HepG2 (cell line): ENCODE results near the gene KIAA0232. TPM values are rescaled to one million over a fixed set of nuclear protein-coding genes. Genes with fewer than 3 reads are reported as not detected.

Experiments
- KDM6A ChIP-seq: IDR thresholded peaks from 2 replicates; pipeline ENCODE4 v1.6.1; 2016; ENCODE audit warnings: low read depth
- MXI1 ChIP-seq: IDR thresholded peaks from 3 replicates; pipeline ENCODE4 v1.6.1; 2012; ENCODE audit warnings: low read depth, low read length, inconsistent platforms, borderline replicate concordance
- NCOR1 ChIP-seq: fragments of 200-600 bp; sonication (generic); IDR thresholded peaks from 2 replicates; pipeline ENCODE4 v1.7.0; 2017; ENCODE audit warnings: antibody characterized with exemption, low read length, borderline replicate concordance
- PCBP1 ChIP-seq: fragments of 200-400 bp; formaldehyde crosslinking; IDR thresholded peaks from 2 replicates; pipeline ENCODE4 v1.6.1; 2017; ENCODE audit warnings: mild to moderate bottlenecking, low read depth, low read length, borderline replicate concordance
- PHF21A ChIP-seq: sonication (generic); formaldehyde crosslinking; IDR thresholded peaks from 2 replicates; pipeline ENCODE4 v1.5.0; 2020; ENCODE audit warnings: mild to moderate bottlenecking, missing genetic modification reagents
- RBM39 ChIP-seq: fragments of 200-400 bp; formaldehyde crosslinking; IDR thresholded peaks from one replicate; pipeline ENCODE4 v1.6.1; 2018; ENCODE audit warnings: antibody characterized with exemption, mild to moderate bottlenecking, low read depth, low read length; ENCODE audit not compliant: poor library complexity, severe bottlenecking
- REPIN1 ChIP-seq: sonication (generic); formaldehyde crosslinking; IDR thresholded peaks from 2 replicates; pipeline ENCODE4 v1.8.0; 2022; ENCODE audit warnings: missing genetic modification reagents, low read depth, mild to moderate bottlenecking, borderline replicate concordance
- RXRB ChIP-seq: IDR thresholded peaks from 2 replicates; pipeline ENCODE4 v1.6.1; 2016; ENCODE audit warnings: borderline replicate concordance, missing genetic modification reagents, missing compliant biosample characterization
- SPEN ChIP-seq: sonication (generic); formaldehyde crosslinking; IDR thresholded peaks from 2 replicates; pipeline ENCODE4 v1.5.1; 2020; ENCODE audit warnings: low read depth, mild to moderate bottlenecking, missing genetic modification reagents
- ZBTB1 ChIP-seq: sonication (generic); formaldehyde crosslinking; IDR thresholded peaks from 2 replicates; pipeline ENCODE4 v1.4.0; 2020; ENCODE audit warnings: missing genetic modification reagents, borderline replicate concordance
- ZFP90 ChIP-seq: sonication (generic); formaldehyde crosslinking; IDR thresholded peaks from 2 replicates; pipeline ENCODE4 v1.8.0; 2022; ENCODE audit warnings: missing genetic modification reagents, mild to moderate bottlenecking, inconsistent platforms, borderline replicate concordance
- ZNF205 ChIP-seq: IDR thresholded peaks from 2 replicates; pipeline ENCODE4 v1.6.1; 2018; ENCODE audit warnings: missing biosample characterization, missing genetic modification reagents
- ZNF556 ChIP-seq: sonication (generic); formaldehyde crosslinking; IDR thresholded peaks from 2 replicates; pipeline ENCODE4 v1.4.0; 2020; ENCODE audit warnings: mild to moderate bottlenecking, missing genetic modification reagents, borderline replicate concordance
- ZSCAN29 ChIP-seq: sonication (generic); formaldehyde crosslinking; conservative IDR thresholded peaks from 2 replicates; pipeline ENCODE4 v1.4.0; 2020; ENCODE audit warnings: mild to moderate bottlenecking, missing genetic modification reagents
- polyA plus RNA-seq, 8 experiments: library from polyadenylated mRNA; depleted of rRNA in 3 of 8; stranded (reverse) in 7 of 8; unstranded in 1 of 8; fragments of >200 nt; fragmentation: Illumina TruSeq in 4 of 8; extraction: Trizol in 4 of 8; gene quantifications; 2 replicates each; pipeline versions ENCODE4 v1.2.1 to v1.2.3, GENCODE V29; 2011 to 2016; ENCODE audit warnings: low read depth in 4 of 8, missing spikeins in 1 of 8, mixed read lengths in 1 of 8; ENCODE audit not compliant: insufficient read depth in 1 of 8
- total RNA-seq, 5 experiments: library from RNA; depleted of rRNA; stranded (reverse); fragments of >200 nt; fragmentation: Illumina TruSeq; extraction: Trizol; gene quantifications; 2 replicates each; pipeline ENCODE4 v1.2.3, GENCODE V29; 2016; ENCODE audit warnings: low read depth in 1 of 5
- TF ChIP-seq, protein P1 (sequence below): fragments of 450-650 bp; IDR thresholded peaks from 2 replicates; pipeline ENCODE4 v1.6.1; 2017
- TF ChIP-seq, protein P2 (sequence below): IDR thresholded peaks from 2 replicates; pipeline ENCODE4 v1.6.1; 2016; ENCODE audit warnings: mild to moderate bottlenecking
- TF ChIP-seq, protein P3 (sequence below): sonication (generic); formaldehyde crosslinking; IDR thresholded peaks from 2 replicates; pipeline ENCODE4 v1.5.0; 2020; ENCODE audit warnings: missing genetic modification reagents
- TF ChIP-seq, protein P4 (sequence below): sonication (generic); formaldehyde crosslinking; IDR thresholded peaks from 2 replicates; pipeline ENCODE4 v1.4.0; 2020; ENCODE audit warnings: missing genetic modification reagents
- TF ChIP-seq, protein P5 (sequence below): sonication (generic); formaldehyde crosslinking; IDR thresholded peaks from 2 replicates; pipeline ENCODE4 v1.4.0; 2020; ENCODE audit warnings: low read depth, missing genetic modification reagents

KIAA0232 gene
- total and polyA plus RNA-seq, 2 of the 13 experiments (the other 11 are each of a cell fraction or from before 2014, with no cell fraction given) = 7.8 to 17.1 TPM

DNA sequence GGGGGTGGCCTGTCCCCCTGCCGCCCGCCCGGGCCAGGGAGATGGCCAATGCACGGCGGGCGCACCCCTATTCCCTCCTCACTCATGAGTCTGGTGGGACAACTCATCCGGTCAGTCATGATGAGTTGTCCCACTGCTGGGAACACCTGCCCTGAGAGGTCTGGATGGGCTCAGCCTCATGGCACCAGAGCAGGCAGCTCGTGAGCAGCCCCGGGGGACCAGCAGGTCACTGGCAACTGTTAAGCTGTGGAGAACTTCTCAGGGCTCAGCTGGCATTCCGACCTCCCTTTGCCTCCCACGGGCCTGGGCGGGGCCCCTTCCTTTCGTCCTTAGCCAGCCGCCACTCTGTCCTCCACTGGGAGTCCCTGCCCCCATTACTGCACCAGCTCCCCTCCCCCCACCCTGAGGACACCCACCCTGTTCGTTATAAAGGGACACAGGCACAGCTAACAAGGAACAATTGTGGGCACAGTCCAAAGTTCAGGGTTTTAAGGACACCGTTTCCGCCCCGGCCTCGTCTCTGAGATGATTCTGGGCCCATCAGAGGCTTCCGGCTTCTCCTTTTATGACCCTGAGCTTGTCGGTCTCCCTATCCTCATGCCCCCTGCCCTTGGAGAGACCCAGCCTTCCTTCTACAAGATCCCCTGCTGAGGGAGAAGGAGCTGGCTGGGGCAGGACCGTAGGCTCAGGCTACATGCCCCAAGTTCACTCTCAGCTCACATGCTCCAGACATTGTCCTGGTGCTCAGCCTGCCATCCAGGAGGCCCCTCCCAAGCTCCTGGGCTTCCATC, 14.6 kb upstream of the KIAA0232 start (continued):
- TF ChIP-seq PHF21A (CRISPR knock-in tag) = peak; percentile 59
- 0 out of 2 replicates have a peak, but pooled peaks have one; percentile 32 for TF ChIP-seq ZNF556 (CRISPR knock-in tag)
- peak; percentile 49; the same call in 1 of the 2 replicates for TF ChIP-seq ZFP90
- peak; percentile 62 for TF ChIP-seq NCOR1
- TF ChIP-seq, protein P1, sequence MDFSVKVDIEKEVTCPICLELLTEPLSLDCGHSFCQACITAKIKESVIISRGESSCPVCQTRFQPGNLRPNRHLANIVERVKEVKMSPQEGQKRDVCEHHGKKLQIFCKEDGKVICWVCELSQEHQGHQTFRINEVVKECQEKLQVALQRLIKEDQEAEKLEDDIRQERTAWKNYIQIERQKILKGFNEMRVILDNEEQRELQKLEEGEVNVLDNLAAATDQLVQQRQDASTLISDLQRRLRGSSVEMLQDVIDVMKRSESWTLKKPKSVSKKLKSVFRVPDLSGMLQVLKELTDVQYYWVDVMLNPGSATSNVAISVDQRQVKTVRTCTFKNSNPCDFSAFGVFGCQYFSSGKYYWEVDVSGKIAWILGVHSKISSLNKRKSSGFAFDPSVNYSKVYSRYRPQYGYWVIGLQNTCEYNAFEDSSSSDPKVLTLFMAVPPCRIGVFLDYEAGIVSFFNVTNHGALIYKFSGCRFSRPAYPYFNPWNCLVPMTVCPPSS = no peak
- TF ChIP-seq KDM6A = no peak
- TF ChIP-seq RXRB = peak; percentile 14; the same call in 1 of the 2 replicates
- TF ChIP-seq, protein P2, sequence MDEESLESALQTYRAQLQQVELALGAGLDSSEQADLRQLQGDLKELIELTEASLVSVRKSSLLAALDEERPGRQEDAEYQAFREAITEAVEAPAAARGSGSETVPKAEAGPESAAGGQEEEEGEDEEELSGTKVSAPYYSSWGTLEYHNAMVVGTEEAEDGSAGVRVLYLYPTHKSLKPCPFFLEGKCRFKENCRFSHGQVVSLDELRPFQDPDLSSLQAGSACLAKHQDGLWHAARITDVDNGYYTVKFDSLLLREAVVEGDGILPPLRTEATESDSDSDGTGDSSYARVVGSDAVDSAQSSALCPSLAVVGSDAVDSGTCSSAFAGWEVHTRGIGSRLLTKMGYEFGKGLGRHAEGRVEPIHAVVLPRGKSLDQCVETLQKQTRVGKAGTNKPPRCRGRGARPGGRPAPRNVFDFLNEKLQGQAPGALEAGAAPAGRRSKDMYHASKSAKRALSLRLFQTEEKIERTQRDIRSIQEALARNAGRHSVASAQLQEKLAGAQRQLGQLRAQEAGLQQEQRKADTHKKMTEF = 0 out of 2 replicates have a peak, but pooled peaks have one; percentile 30
- TF ChIP-seq, protein P3, sequence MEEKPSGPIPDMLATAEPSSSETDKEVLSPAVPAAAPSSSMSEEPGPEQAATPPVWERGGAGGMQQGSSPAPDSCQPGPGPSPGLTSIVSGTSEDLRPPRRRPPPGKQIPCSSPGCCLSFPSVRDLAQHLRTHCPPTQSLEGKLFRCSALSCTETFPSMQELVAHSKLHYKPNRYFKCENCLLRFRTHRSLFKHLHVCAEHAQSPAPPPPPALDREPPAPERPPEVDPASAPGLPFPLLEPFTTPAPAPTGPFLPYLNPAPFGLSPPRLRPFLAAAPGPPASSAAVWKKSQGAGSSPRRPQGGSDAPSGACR (CRISPR knock-in tag) = 0 out of 2 replicates have a peak, but pooled peaks have one; percentile 6
- TF ChIP-seq RBM39 = no peak
- TF ChIP-seq ZSCAN29 (CRISPR knock-in tag) = no peak
- no peak for TF ChIP-seq SPEN (CRISPR knock-in tag)
- TF ChIP-seq, protein P4, sequence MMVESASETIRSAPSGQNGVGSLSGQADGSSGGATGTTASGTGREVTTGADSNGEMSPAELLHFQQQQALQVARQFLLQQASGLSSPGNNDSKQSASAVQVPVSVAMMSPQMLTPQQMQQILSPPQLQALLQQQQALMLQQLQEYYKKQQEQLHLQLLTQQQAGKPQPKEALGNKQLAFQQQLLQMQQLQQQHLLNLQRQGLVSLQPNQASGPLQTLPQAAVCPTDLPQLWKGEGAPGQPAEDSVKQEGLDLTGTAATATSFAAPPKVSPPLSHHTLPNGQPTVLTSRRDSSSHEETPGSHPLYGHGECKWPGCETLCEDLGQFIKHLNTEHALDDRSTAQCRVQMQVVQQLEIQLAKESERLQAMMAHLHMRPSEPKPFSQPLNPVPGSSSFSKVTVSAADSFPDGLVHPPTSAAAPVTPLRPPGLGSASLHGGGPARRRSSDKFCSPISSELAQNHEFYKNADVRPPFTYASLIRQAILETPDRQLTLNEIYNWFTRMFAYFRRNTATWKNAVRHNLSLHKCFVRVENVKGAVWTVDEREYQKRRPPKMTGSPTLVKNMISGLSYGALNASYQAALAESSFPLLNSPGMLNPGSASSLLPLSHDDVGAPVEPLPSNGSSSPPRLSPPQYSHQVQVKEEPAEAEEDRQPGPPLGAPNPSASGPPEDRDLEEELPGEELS (CRISPR knock-in tag) = peak; percentile 35
- TF ChIP-seq REPIN1 (CRISPR knock-in tag) = no peak
- TF ChIP-seq ZNF205 (CRISPR knock-in tag) = no peak
- TF ChIP-seq, protein P5, sequence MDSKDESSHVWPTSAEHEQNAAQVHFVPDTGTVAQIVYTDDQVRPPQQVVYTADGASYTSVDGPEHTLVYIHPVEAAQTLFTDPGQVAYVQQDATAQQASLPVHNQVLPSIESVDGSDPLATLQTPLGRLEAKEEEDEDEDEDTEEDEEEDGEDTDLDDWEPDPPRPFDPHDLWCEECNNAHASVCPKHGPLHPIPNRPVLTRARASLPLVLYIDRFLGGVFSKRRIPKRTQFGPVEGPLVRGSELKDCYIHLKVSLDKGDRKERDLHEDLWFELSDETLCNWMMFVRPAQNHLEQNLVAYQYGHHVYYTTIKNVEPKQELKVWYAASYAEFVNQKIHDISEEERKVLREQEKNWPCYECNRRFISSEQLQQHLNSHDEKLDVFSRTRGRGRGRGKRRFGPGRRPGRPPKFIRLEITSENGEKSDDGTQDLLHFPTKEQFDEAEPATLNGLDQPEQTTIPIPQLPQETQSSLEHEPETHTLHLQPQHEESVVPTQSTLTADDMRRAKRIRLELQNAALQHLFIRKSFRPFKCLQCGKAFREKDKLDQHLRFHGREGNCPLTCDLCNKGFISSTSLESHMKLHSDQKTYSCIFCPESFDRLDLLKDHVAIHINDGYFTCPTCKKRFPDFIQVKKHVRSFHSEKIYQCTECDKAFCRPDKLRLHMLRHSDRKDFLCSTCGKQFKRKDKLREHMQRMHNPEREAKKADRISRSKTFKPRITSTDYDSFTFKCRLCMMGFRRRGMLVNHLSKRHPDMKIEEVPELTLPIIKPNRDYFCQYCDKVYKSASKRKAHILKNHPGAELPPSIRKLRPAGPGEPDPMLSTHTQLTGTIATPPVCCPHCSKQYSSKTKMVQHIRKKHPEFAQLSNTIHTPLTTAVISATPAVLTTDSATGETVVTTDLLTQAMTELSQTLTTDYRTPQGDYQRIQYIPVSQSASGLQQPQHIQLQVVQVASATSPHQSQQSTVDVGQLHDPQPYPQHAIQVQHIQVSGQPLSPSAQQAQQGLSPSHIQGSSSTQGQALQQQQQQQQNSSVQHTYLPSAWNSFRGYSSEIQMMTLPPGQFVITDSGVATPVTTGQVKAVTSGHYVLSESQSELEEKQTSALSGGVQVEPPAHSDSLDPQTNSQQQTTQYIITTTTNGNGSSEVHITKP = no peak
- TF ChIP-seq MXI1 = no peak
- TF ChIP-seq PCBP1 = no peak
- no peak for TF ChIP-seq ZBTB1 (CRISPR knock-in tag)
